HL-60 (cell line): ENCODE results near the gene CTNNA3.

Source experiments
- GABPA ChIP-seq: IDR thresholded peaks from 2 replicates; pipeline ENCODE4 v1.6.1; 2012; ENCODE audit warnings: low read depth
- SPI1 ChIP-seq: IDR thresholded peaks from 2 replicates; pipeline ENCODE4 v1.6.1; 2012; ENCODE audit warnings: low read depth, mild to moderate bottlenecking, borderline replicate concordance
- TF ChIP-seq, protein P1 (sequence below): IDR thresholded peaks from one replicate; pipeline ENCODE4 v1.5.1; 2011; ENCODE audit warnings: low read length, control low read depth, inconsistent platforms; ENCODE audit not compliant: insufficient read depth

DNA sequence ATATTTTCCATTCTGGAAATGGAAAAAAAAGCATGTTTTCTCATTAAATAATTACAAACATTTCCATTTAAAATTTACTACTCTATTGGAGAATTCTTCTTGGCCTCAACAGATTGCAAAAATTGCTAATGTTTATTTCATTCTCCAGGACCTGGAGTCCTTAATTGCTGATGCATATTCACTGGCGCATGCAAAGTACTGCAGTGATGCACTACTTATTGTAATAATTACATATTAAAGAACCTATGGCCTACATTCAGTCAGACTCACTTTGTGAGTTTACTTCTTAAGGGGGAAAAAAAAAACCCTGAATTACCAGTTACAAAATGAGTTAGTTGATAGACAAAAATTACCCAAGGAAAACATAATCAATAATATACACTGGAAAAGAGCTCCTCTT, 1161.1 kb downstream of the CTNNA3 start:
- TF ChIP-seq, protein P1, sequence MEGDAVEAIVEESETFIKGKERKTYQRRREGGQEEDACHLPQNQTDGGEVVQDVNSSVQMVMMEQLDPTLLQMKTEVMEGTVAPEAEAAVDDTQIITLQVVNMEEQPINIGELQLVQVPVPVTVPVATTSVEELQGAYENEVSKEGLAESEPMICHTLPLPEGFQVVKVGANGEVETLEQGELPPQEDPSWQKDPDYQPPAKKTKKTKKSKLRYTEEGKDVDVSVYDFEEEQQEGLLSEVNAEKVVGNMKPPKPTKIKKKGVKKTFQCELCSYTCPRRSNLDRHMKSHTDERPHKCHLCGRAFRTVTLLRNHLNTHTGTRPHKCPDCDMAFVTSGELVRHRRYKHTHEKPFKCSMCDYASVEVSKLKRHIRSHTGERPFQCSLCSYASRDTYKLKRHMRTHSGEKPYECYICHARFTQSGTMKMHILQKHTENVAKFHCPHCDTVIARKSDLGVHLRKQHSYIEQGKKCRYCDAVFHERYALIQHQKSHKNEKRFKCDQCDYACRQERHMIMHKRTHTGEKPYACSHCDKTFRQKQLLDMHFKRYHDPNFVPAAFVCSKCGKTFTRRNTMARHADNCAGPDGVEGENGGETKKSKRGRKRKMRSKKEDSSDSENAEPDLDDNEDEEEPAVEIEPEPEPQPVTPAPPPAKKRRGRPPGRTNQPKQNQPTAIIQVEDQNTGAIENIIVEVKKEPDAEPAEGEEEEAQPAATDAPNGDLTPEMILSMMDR = no peak
- TF ChIP-seq SPI1 = no peak
- TF ChIP-seq GABPA = no peak
